WTC11 (cell line): ENCODE measurements around the gene RPS18. TPM values are rescaled to one million over a fixed set of nuclear protein-coding genes. Genes with fewer than 3 reads are reported as not detected.
A peak's percentile ranks its signal among the peaks of the same experiment; 100 is the strongest.

Source experiments
- ATAC-seq: fragments of 200-7000 bp; cut with Tn5 transposase; 2 replicates; pipeline ENCODE4 v1.10.0; 2021; ENCODE audit warnings: mild to moderate bottlenecking, moderate library complexity
- CTCF ChIA-PET: fragments of 300-600 bp; sonication (Branson Sonifier 250); formaldehyde crosslinking; loops from one replicate; lab custom pipeline; 2021; ENCODE audit warnings: antibody characterized with exemption; lab: Charles Lee
- POLR2A ChIA-PET: fragments of 350-600 bp; sonication (Branson Sonifier 250); formaldehyde crosslinking; loops from one replicate; lab custom pipeline; 2021; ENCODE audit warnings: antibody characterized with exemption; lab: Charles Lee
- DNase-seq: peaks from one replicate; pipeline ENCODE4 v3.0.0; 2021; ENCODE audit warnings: low spot score
- H3K27ac Mint-ChIP-seq: 2 replicates; pipeline ENCODE4 v1.8.0; 2021; ENCODE audit warnings: mixed read lengths
- H3K27me3 Mint-ChIP-seq: 2 replicates; pipeline ENCODE4 v1.8.0; 2021; ENCODE audit warnings: low read depth, mild to moderate bottlenecking, moderate library complexity, mixed read lengths
- H3K36me3 Mint-ChIP-seq: 2 replicates; pipeline ENCODE4 v1.8.0; 2021; ENCODE audit warnings: mixed read lengths
- H3K4me1 Mint-ChIP-seq: 2 replicates; pipeline ENCODE4 v1.8.0; 2022; ENCODE audit warnings: mixed read lengths
- H3K4me3 Mint-ChIP-seq: 2 replicates; pipeline ENCODE4 v1.8.0; 2021; ENCODE audit warnings: mild to moderate bottlenecking, moderate library complexity, mixed read lengths
- H3K9me3 Mint-ChIP-seq: 2 replicates; pipeline ENCODE4 v1.8.0; 2021; ENCODE audit warnings: mixed read lengths
- JUN ChIP-seq: sonication (generic); formaldehyde crosslinking; IDR thresholded peaks from 2 replicates; pipeline ENCODE4 v1.8.0; 2023; ENCODE audit warnings: mild to moderate bottlenecking, missing genetic modification reagents
- NFE2L1 ChIP-seq: sonication (generic); formaldehyde crosslinking; IDR thresholded peaks from 2 replicates; pipeline ENCODE4 v1.8.1; 2023; ENCODE audit warnings: missing genetic modification reagents
- NFYB ChIP-seq: sonication (generic); formaldehyde crosslinking; conservative IDR thresholded peaks from 2 replicates; pipeline ENCODE4 v1.8.0; 2022; ENCODE audit warnings: low read depth, missing genetic modification reagents
- SMAD4 ChIP-seq: sonication (generic); formaldehyde crosslinking; IDR thresholded peaks from 2 replicates; pipeline ENCODE4 v1.8.0; 2022; ENCODE audit warnings: mild to moderate bottlenecking, missing genetic modification reagents
- SOX15 ChIP-seq: fragments of 250-450 bp; sonication (Bioruptor Pico); IDR thresholded peaks from 2 replicates; pipeline ENCODE4 v1.9.0; 2021; ENCODE audit warnings: mild to moderate bottlenecking
- TEAD4 ChIP-seq: sonication (generic); formaldehyde crosslinking; IDR thresholded peaks from 2 replicates; pipeline ENCODE4 v1.8.0; 2022; ENCODE audit warnings: mild to moderate bottlenecking, missing genetic modification reagents
- ZNF138 ChIP-seq: sonication (generic); formaldehyde crosslinking; conservative IDR thresholded peaks from 2 replicates; pipeline ENCODE4 v1.8.1; 2022; ENCODE audit warnings: mild to moderate bottlenecking, moderate library complexity, missing genetic modification reagents
- ZNF671 ChIP-seq: fragments of 250-450 bp; sonication (Bioruptor Pico); IDR thresholded peaks from 2 replicates; pipeline ENCODE4 v1.8.0; 2021; ENCODE audit warnings: mild to moderate bottlenecking
- total RNA-seq: library from RNA; stranded (reverse); gene quantifications from 3 replicates; pipeline ENCODE4 v1.2.3, GENCODE V29; 2021
- TF ChIP-seq, protein P1 (sequence below): sonication (generic); formaldehyde crosslinking; IDR thresholded peaks from 2 replicates; pipeline ENCODE4 v1.8.1; 2023; ENCODE audit warnings: mild to moderate bottlenecking, moderate library complexity, missing genetic modification reagents
- TF ChIP-seq, protein P2 (sequence below): sonication (generic); formaldehyde crosslinking; IDR thresholded peaks from 2 replicates; pipeline ENCODE4 v1.8.1; 2022; ENCODE audit warnings: low read depth, mild to moderate bottlenecking, moderate library complexity, missing genetic modification reagents, borderline replicate concordance
- TF ChIP-seq, protein P3 (sequence below): fragments of 250-450 bp; sonication (Bioruptor Pico); IDR thresholded peaks from 2 replicates; pipeline ENCODE4 v2.1.2; 2022; ENCODE audit warnings: mild to moderate bottlenecking, moderate library complexity
- TF ChIP-seq, protein P4 (sequence below): fragments of 250-450 bp; sonication (Bioruptor Pico); IDR thresholded peaks from 2 replicates; pipeline ENCODE4 v1.8.0; 2021; ENCODE audit warnings: mild to moderate bottlenecking
- TF ChIP-seq, protein P5 (sequence below): sonication (generic); formaldehyde crosslinking; IDR thresholded peaks from 2 replicates; pipeline ENCODE4 v1.8.0; 2022; ENCODE audit warnings: mild to moderate bottlenecking, missing genetic modification reagents
- TF ChIP-seq, protein P6 (sequence below): sonication (generic); formaldehyde crosslinking; IDR thresholded peaks from 2 replicates; pipeline ENCODE4 v1.8.0; 2023; ENCODE audit warnings: missing genetic modification reagents, mild to moderate bottlenecking, borderline replicate concordance

RPS18 gene
- total RNA-seq, 1 experiment from 2014 or later: 2,857 TPM

DNA sequence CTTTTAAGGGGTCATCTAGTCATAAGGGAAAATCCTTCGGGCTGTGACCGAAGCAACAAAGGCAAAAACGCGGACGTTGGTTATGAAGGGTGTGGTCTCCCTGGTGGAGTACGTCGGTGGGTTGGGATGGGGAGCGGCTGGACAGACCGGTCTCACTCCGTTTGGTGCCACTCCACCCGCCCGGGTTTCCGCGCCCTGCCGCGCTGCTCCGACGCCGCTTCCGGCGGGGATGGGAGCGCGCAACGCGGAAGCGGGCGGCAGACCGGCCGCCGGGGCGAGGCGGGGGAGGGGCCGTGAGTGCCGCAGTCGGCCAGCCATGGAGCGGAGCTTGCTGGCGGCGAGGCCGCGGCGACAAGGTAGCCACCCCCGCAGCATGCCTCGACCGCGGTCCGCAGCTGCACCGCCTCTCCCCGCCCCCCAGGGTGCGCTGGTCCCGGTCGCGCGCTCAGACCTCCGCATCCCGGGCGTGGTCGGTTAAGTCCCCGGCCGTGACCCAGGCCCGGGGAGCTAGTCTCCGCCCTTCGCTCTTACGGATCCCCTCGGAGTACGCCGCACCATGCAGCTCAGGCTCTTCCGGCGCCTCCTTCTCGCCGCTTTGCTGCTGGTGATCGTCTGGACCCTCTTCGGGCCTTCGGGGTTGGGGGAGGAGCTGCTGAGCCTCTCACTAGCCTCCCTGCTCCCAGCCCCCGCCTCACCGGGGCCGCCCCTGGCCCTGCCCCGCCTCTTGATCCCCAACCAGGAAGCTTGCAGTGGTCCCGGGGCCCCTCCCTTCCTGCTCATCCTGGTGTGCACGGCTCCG, 5.2 kb downstream of the RPS18 start, which contains the start of gene B3GALT4 (continued):
- TF ChIP-seq, protein P1, sequence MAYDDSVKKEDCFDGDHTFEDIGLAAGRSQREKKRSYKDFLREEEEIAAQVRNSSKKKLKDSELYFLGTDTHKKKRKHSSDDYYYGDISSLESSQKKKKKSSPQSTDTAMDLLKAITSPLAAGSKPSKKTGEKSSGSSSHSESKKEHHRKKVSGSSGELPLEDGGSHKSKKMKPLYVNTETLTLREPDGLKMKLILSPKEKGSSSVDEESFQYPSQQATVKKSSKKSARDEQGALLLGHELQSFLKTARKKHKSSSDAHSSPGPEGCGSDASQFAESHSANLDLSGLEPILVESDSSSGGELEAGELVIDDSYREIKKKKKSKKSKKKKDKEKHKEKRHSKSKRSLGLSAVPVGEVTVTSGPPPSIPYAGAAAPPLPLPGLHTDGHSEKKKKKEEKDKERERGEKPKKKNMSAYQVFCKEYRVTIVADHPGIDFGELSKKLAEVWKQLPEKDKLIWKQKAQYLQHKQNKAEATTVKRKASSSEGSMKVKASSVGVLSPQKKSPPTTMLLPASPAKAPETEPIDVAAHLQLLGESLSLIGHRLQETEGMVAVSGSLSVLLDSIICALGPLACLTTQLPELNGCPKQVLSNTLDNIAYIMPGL: peak; percentile 93
- TF ChIP-seq ZNF138 (CRISPR knock-in tag) (no peak), NFE2L1 (CRISPR knock-in tag) (peak; percentile 70; the same call in 1 of the 2 replicates), ZNF671 (CRISPR knock-in tag) (peak; percentile 98), SOX15 (CRISPR knock-in tag) (no peak), NFYB (CRISPR knock-in tag) (0 out of 2 replicates have a peak, but pooled peaks have one; percentile 29), SMAD4 (CRISPR knock-in tag) (no peak), JUN (CRISPR knock-in tag) (no peak; the same call in 1 of the 2 replicates)
- TF ChIP-seq, protein P2, sequence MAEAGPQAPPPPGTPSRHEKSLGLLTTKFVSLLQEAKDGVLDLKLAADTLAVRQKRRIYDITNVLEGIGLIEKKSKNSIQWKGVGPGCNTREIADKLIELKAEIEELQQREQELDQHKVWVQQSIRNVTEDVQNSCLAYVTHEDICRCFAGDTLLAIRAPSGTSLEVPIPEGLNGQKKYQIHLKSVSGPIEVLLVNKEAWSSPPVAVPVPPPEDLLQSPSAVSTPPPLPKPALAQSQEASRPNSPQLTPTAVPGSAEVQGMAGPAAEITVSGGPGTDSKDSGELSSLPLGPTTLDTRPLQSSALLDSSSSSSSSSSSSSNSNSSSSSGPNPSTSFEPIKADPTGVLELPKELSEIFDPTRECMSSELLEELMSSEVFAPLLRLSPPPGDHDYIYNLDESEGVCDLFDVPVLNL (CRISPR knock-in tag): no peak
- TF ChIP-seq, protein P3, sequence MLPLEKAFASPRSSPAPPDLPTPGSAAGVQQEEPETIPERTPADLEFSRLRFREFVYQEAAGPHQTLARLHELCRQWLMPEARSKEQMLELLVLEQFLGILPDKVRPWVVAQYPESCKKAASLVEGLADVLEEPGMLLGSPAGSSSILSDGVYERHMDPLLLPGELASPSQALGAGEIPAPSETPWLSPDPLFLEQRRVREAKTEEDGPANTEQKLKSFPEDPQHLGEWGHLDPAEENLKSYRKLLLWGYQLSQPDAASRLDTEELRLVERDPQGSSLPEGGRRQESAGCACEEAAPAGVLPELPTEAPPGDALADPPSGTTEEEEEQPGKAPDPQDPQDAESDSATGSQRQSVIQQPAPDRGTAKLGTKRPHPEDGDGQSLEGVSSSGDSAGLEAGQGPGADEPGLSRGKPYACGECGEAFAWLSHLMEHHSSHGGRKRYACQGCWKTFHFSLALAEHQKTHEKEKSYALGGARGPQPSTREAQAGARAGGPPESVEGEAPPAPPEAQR: no peak
- TF ChIP-seq, protein P4, sequence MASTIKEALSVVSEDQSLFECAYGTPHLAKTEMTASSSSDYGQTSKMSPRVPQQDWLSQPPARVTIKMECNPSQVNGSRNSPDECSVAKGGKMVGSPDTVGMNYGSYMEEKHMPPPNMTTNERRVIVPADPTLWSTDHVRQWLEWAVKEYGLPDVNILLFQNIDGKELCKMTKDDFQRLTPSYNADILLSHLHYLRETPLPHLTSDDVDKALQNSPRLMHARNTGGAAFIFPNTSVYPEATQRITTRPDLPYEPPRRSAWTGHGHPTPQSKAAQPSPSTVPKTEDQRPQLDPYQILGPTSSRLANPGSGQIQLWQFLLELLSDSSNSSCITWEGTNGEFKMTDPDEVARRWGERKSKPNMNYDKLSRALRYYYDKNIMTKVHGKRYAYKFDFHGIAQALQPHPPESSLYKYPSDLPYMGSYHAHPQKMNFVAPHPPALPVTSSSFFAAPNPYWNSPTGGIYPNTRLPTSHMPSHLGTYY: peak; percentile 98
- TF ChIP-seq, protein P5, sequence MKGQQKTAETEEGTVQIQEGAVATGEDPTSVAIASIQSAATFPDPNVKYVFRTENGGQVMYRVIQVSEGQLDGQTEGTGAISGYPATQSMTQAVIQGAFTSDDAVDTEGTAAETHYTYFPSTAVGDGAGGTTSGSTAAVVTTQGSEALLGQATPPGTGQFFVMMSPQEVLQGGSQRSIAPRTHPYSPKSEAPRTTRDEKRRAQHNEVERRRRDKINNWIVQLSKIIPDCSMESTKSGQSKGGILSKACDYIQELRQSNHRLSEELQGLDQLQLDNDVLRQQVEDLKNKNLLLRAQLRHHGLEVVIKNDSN (CRISPR knock-in tag): 0 out of 2 replicates have a peak, but pooled peaks have one; percentile 10

DNA sequence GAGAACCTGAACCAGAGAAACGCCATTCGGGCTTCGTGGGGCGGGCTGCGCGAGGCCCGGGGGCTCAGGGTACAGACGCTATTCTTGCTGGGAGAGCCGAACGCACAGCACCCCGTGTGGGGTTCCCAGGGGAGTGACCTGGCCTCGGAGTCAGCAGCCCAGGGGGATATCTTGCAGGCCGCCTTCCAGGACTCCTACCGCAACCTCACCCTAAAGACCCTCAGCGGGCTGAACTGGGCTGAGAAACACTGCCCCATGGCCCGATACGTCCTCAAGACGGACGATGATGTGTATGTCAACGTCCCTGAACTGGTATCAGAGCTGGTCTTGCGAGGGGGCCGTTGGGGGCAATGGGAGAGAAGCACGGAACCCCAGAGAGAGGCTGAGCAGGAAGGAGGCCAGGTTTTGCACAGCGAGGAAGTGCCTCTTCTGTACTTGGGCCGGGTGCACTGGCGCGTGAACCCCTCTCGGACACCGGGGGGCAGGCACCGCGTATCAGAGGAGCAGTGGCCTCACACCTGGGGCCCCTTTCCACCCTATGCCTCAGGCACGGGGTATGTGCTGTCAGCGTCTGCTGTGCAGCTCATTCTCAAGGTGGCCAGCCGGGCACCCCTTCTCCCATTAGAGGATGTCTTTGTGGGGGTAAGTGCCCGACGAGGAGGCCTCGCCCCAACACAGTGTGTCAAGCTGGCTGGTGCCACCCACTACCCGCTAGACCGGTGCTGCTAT, 6.0 kb downstream of the RPS18 start:
- H3K4me3 Mint-ChIP-seq: peak overlapping the region; percentile 82
- no peaks in the 10 kb centered on the region for H3K9me3 Mint-ChIP-seq
- peaks cover 44% of the 10 kb centered on the region for H3K36me3 Mint-ChIP-seq
- H3K4me1 Mint-ChIP-seq: peaks cover 48% of the 10 kb centered on the region
- CTCF ChIA-PET: interaction anchor here (0.6 to 3.1 kb wide), 39 partner anchors 12 to 1329 kb away, joined by 3 to 40 read pairs (median 5); partner anchors contain the start of genes BAK1, HSD17B8, PFDN6 and PHF1
- peak overlapping the region; percentile 97 for H3K27ac Mint-ChIP-seq
- no peak for TF ChIP-seq TEAD4 (CRISPR knock-in tag)
- TF ChIP-seq, protein P6, sequence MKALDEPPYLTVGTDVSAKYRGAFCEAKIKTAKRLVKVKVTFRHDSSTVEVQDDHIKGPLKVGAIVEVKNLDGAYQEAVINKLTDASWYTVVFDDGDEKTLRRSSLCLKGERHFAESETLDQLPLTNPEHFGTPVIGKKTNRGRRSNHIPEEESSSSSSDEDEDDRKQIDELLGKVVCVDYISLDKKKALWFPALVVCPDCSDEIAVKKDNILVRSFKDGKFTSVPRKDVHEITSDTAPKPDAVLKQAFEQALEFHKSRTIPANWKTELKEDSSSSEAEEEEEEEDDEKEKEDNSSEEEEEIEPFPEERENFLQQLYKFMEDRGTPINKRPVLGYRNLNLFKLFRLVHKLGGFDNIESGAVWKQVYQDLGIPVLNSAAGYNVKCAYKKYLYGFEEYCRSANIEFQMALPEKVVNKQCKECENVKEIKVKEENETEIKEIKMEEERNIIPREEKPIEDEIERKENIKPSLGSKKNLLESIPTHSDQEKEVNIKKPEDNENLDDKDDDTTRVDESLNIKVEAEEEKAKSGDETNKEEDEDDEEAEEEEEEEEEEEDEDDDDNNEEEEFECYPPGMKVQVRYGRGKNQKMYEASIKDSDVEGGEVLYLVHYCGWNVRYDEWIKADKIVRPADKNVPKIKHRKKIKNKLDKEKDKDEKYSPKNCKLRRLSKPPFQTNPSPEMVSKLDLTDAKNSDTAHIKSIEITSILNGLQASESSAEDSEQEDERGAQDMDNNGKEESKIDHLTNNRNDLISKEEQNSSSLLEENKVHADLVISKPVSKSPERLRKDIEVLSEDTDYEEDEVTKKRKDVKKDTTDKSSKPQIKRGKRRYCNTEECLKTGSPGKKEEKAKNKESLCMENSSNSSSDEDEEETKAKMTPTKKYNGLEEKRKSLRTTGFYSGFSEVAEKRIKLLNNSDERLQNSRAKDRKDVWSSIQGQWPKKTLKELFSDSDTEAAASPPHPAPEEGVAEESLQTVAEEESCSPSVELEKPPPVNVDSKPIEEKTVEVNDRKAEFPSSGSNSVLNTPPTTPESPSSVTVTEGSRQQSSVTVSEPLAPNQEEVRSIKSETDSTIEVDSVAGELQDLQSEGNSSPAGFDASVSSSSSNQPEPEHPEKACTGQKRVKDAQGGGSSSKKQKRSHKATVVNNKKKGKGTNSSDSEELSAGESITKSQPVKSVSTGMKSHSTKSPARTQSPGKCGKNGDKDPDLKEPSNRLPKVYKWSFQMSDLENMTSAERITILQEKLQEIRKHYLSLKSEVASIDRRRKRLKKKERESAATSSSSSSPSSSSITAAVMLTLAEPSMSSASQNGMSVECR (CRISPR knock-in tag): 0 out of 2 replicates have a peak, but pooled peaks have one; percentile 11
- TF ChIP-seq, all 79 proteins: peak for 1
- ATAC-seq: peak; percentile 0; the same call in 1 of the 2 replicates
- no peaks in the 10 kb centered on the region for H3K27me3 Mint-ChIP-seq
- POLR2A ChIA-PET: interaction anchor here (0.6 to 3.2 kb wide), 16 partner anchors 12 to 306 kb away, joined by 3 to 27 read pairs (median 4); partner anchors contain the start of genes PFDN6, RGL2, TAPBP and WDR46
- peak; percentile 32 for DNase-seq
